NOMO-1 treated with DMSO at 0.1 percent for 48 hours (cell line): ENCODE results near the gene MAPK11.

ENCODE experiments used
- DNase-seq: peaks from one replicate; lab custom pipeline; 2025; ENCODE audit not compliant: unreplicated experiment; lab: John Stamatoyannopoulos, UW

MAPK11 gene

GRCh38 chr22:50250249-50250554, 20.0 kb downstream of the MAPK11 start:
- DNase-seq, result no peak

GRCh38 chr22:50249341-50250248, 20.6 kb downstream of the MAPK11 start:
- no peak for DNase-seq

- no peak for DNase-seq
Measured at GRCh38 chr22:50248196-50249081, 21.7 kb downstream of the MAPK11 start.

DNA sequence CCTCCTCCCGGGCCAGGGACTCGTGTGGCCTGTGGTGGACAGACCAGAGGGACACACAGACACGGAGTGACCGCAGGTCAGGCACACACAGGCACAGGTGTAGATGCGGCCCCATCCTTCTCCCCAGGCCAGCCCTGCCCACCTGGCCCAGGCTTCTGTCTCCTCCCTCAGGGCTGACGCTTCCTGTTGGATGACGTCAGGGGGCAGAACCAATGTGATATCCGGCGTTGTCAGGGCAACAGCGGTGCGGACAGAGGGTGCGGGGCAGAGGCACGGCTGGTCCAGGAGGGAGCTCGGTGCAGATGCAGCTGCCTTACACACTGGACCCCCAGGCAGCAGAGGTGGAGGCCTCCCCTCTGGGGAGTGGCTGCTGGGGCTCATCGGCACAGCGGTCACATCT, 22.4 kb downstream of the MAPK11 start:
- DNase-seq, result peak; percentile 14

- no peak for DNase-seq
Measured at GRCh38 chr22:50246242-50247175, 23.7 kb downstream of the MAPK11 start.

DNA sequence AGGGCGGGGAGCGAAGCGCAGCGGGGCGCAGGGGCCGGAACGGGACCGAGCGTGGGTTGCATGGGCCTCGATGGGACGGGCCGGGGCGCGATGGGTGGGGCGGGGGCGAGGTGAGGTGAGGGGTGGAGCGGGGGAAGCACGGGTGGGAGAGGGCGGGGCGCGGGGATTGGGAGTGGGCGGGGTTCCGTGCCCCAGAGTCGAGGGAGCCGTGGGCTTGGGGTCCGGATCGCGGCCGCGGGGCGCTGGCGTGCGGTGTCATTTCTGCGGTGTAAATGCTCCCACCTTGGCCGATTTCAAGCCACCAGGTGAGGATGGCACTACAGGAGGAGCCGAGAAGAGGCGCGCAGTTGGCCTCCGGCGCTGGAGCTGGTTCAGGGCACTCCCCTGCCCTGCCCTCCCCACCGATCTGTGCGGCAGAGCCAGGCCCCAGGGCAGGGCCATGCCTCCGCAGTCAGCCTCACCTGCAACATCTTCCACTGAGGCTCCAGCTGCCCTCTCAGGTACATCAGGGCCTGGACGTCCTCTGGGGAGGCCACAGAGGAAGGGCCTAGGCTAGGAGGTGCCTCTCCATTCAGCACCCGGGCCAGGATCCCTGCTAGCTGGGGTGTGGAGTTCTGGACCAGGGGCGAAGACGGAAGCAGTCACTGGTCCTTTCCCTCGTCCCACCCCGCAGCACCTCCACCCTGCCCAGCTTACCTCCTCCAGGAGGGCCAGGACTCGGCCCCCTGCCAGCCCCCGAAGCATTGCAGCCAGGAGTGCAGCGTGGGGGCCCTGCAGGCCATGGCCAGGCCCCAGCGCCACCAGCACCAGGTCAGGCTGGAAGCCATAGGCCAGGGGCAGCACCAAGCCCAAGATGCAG, 24.7 kb downstream of the MAPK11 start:
- DNase-seq, result no peak

DNA sequence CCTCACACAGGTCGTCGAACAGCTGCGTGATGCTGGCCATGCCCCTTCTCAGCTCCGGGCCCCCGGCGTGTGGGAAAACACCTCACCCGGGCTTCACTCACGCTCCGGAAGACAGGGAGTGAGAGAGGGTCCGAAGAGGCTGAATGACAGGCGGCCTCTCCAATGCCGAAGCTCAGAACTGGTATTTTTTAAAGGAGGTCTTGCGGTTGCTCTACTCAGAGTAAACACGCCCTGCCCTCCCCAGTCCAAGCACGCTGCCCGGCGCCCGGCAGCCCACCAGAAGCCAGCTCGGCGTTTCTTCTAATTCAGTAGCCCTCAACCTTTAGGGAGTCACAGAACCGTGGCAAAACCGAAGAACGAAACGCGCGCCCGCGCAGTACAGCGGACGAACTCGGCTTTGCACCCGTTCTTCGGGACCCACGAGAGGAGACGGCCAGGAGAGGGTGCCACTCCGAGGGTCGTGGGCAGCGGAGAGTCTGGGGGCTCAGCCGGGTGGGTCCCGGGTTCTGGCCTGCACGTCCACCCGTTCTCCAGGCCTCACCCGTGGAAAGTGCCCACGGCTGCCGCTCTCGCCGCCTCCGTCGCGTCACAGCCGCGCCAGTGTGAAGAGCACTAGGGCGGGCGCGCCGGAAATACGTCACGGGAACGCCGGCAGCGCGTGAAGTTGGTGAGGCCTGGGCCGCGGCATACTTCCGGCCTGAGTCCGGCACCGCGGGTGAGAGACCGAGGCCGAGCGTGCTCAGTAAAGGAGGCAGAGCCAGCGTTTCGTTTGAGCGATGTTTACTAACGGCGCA, 25.6 kb downstream of the MAPK11 start, which contains the start of gene TUBGCP6:
TSS of gene TUBGCP6 (minus strand) at position 604 of the 794 bp plus-strand sequence. CDS start at position 40, 564 bp downstream.
- DNase-seq, result peak; percentile 92

- peak; percentile 20 for DNase-seq
Measured at GRCh38 chr22:50243685-50244419, 26.3 kb downstream of the MAPK11 start.

DNA sequence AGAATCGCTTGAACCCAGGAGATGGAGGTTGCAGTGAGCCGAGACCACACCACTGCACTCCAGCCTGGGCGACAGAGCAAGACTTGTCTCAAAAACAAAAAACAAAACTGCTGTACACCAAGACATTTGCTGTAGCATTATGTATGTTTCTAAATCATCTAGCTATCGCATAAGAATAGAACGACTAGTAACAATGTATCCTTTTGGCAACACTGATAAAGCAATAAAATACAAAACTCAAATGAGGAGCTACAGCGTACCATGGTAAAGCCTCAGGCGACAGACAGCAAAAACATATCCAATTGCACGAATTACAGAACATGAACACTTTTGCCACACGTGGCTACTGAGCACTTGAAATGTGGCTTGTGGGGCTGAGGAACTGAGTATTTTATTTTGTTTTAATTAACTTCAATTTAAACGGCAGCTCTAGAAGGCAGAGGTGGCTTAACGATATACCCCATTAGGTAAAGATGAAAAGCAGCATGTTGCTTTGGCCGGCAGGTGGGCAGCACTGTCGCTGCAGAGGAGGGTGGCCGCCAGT, 27.7 kb downstream of the MAPK11 start:
- no peak for DNase-seq

GRCh38 chr22:50238755-50239154, 31.4 kb downstream of the MAPK11 start:
- no peak for DNase-seq

DNA sequence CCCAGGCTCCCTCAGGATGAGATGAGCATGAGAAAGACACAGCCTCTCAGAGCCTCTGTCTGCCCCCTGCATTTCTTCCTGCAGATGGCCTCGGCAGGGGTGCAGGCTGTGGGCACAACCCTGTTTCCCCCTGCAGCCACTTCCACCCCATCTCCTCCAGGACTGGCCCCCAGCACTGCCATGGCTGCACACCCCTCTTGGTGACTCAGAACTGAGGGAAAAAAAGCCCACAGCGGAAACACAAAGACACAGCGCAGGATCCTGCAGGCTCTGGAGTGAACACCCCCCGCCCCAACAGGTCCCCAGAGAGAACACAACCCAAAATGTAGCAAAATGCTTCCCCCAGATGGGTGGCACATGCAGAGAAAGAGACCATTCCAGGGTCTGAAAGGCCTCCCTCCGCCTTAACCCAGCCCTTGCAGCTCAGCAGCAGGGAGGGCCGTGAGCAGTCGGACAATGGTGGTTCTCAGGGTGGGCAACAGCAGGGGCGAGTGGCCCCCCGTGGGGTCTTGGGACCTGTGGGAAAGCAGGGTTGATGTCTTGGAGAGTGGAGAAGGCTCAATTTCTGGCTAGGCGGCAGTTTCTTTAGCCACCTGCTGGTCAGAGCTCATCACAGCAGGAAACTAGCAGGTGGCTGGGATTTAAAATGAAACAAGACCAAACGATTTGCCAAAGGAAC, 33.3 kb downstream of the MAPK11 start:
- no peak for DNase-seq

DNA sequence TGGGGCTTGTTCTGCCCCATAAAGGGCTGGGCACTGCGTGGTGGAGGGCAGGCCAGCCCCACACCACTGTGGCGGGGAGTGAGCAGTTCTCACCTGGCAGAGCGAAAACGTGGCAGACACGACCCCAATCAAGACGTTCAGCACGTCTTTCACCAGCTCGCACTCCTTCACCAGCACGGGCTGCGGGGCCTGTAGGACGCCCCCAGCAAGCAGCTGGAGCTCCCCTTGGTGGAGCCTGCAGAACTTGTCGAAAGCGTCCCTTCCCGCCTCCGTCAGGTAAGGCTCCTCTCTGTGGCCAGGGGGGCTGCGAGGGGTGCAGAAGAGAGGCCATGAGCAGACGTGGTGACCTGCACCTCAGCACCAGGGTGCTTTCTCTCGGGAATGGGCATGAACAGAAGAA, 37.0 kb downstream of the MAPK11 start:
- DNase-seq, result no peak

DNA sequence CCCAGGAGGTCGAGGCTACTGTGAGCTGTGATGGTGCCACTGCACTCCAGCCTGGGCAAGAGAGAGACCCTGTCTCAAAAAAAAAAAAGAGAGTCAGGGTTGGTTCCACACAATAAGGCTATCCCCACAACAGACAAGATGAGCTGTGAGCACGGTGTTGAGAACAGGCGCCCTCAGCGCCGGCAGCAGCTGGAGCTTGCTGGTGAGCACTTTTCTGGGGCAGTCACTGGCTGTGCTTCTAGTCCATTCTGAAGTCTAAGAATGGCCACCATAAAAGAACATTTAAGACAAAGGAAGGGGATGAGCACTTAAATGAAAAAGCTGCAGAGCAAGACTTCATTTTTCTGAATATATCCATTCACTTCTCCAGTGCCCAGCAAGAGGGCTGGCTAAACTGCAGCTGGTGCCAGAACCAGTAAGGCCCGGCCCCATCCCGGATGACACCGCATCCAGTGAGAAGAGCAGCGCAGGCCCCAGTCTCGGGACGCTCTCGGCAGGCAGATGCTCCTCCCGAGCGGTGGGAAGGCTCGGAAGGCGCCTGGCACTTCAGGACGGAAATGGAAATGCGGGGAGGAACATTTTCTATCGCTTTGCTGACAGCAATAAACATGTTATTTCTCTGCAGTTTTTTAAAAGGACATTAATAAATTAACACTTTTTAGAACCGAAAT, 37.6 kb downstream of the MAPK11 start:
- no peak for DNase-seq

- DNase-seq, result no peak
Measured at GRCh38 chr22:50229370-50229769, 40.8 kb downstream of the MAPK11 start.

- no peak for DNase-seq
Measured at GRCh38 chr22:50228366-50228765, 41.8 kb downstream of the MAPK11 start.

GRCh38 chr22:50227579-50228215, 42.5 kb downstream of the MAPK11 start:
- DNase-seq, result no peak

DNA sequence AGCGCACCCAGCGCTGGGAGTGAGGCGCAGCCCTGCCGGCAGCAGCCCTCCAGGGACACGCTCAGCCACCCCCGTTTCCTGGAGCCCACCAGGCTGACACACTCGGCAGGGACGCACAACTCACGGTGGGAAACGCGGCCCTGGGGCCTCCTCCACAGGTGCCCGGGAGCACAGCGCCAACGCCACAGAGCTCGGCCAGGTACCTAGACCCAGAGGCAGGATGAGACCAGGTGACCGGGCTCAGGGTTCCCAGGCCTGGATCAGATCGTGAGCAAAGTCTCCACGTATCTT, 43.4 kb downstream of the MAPK11 start:
- DNase-seq, result no peak
